ENCODE results near the gene PTPRF.
"Not testable (repeated sequence)": the region's sequence is repeated elsewhere in the genome, so short reads cannot be mapped to it uniquely, and the experiment has no call there.

The PTPRF gene

DNA sequence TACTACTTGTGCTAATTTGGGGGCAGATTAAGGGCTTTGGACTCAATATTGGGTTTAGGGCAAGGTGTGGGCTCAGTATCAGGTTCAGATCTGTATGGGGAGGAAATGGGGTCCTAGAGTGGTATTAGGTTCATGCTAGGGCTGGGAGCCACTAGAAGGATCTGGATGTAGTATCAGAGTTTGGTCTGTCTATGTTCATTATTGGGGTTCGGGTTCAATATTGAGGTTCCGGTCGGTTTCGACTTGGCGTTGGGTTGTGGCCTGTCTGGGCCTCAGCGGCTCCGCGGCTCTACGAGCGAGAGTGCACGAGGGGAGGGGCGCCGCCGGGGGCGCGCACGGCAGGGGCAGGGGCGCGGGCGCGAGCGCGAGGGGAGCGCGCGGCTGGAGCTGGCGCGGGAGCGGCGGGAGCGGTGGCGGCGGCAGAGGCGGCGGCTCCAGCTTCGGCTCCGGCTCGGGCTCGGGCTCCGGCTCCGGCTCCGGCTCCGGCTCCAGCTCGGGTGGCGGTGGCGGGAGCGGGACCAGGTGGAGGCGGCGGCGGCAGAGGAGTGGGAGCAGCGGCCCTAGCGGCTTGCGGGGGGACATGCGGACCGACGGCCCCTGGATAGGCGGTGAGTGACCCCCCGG is at the start of gene PTPRF:
Gene PTPRF (plus strand): TSS at position 401 of the 624 bp plus-strand sequence. CDS start 14,193 bp downstream, outside the sequence.
- ATAC-seq (peak; percentile 32), DNase-seq (peak; percentile 38)

GRCh38 chr1:43481491-43481890 is 49.2 kb upstream of the PTPRF start:
- ATAC-seq = no peak
- no peak for DNase-seq

DNA sequence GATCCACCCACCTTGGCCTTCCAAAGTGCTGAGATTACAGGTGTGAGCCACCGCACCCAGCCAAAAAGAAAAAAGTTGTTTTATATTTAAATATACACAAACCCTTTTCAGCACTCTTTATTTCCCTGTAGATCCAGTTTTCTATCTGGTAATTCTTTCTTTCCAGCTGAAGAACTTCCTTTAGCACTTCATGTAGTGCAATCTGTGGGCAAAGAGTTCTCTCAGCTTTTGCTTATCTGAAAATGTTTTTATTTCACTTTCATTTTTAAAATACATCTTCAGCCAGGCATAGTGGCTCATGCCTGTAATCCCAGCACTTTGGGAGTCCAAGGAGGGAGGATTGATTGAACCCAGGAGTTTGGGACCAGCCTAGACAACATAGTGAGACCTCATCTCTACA is 48.5 kb upstream of the PTPRF start:
- ATAC-seq (no peak), DNase-seq (no peak)

DNA sequence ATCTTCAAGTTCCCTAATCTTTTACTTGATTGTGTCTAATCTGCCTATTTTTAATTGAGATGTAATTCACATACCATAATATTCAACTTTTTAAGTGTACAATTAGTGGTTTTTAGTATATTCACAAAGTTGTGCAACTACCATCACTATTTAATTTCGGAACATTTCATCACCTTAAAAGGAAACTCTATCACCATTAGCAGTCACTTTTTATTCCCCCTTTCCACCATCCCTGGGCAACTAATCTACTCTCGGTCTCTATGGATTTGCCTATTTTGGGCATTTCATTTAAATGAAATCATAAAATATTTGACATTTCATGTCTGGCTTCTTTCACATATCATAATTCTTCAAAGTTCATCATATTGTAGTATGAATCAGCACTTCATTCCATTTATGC is 46.3 kb upstream of the PTPRF start:
- DNase-seq (no peak), ATAC-seq (no peak)

GRCh38 chr1:43488165-43488564 is 42.5 kb upstream of the PTPRF start:
- ATAC-seq = no peak
- DNase-seq = no peak

DNA sequence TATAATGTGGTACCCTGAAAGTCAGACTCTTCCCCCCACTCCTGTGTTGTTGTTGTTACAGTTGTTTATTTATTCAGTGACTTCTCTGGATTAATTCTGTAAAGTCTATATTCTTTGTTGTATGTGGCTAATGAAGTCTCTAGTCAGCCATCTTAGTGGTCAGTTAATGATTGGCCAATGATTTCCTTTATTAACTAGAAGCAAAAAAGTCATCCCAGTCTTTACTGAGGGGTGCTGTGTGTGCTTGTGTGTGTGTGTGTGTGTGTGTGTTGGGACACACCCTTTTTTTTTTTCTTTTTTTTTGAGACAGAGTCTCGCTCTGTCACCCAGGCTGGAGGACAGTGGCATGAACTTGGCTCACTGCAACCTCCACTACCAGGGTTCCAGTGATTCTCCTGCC is 39.6 kb upstream of the PTPRF start:
- ATAC-seq = no peak
- no peak for DNase-seq

GRCh38 chr1:43492826-43493225 is 37.9 kb upstream of the PTPRF start:
- no peak for ATAC-seq
- DNase-seq = no peak

GRCh38 chr1:43493661-43494450 is 36.8 kb upstream of the PTPRF start:
- no peak for DNase-seq
- ATAC-seq = no peak

DNA sequence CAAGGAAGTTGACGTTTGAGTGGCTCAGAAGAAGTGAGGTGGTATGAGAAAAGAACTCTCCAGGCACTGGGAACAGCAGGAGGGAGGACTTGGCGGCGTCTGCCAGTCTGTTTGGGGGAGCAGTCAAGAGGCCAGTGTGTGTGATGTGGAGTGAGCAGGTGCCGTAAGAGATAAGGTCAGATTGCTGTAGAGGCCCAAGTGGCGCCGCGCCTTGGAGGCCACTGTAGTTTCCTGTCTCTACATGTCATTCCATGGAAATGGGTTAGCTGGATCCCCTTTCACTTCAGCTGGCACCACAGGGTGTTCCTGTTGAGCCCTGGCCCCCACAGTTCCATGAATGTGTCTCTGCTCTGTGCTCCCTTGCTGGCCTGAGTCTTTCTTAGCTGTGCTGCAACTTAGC is 35.5 kb upstream of the PTPRF start:
- no peak for ATAC-seq

DNA sequence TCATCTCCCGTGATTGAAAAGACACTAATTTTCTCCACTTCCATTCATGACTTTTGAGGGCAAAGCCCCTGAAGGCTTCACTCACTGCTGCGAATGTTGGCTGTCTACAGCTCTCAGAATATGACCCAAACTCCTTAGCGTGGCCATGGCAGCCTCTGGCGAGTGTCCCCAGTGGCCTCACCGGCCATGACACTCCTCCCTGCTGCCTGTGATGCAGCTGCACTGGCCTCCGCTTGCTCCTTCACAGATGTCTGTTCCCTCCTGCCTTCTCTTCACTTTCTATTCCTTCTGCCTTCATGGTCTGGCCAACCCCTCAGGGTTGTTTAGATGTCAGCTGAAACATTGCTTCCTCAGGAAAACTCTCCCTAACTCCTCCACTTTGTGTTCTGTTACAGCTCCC is 30.8 kb upstream of the PTPRF start:
- ATAC-seq = no peak

More for the DNA sequence above, 35.5 kb upstream of the PTPRF start:
- DNase-seq = no peak

GRCh38 chr1:43501806-43502205 is 28.9 kb upstream of the PTPRF start:
- DNase-seq, ATAC-seq: not testable (repeated sequence)

More for the DNA sequence above, 30.8 kb upstream of the PTPRF start:
- no peak for DNase-seq

DNA sequence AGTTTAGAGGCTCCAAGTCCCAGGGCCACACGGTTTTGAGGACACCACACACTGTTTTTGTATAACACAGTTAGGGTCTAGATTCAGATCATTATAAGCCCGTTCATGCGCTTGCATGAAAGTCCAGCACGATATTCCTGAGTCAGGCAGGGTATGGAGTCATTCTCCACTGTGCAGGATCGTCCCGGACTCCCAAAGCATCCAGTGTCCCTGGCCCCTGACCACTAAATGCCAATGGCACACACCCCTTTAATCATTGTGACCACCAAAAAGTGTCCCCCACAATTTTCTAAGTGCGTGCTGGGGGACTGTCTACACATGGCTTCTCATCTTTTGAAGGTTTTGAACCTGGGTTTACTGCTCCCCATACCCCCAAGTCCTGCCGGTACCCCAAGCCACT is 27.1 kb upstream of the PTPRF start:
- DNase-seq (no peak), ATAC-seq (no peak)

DNA sequence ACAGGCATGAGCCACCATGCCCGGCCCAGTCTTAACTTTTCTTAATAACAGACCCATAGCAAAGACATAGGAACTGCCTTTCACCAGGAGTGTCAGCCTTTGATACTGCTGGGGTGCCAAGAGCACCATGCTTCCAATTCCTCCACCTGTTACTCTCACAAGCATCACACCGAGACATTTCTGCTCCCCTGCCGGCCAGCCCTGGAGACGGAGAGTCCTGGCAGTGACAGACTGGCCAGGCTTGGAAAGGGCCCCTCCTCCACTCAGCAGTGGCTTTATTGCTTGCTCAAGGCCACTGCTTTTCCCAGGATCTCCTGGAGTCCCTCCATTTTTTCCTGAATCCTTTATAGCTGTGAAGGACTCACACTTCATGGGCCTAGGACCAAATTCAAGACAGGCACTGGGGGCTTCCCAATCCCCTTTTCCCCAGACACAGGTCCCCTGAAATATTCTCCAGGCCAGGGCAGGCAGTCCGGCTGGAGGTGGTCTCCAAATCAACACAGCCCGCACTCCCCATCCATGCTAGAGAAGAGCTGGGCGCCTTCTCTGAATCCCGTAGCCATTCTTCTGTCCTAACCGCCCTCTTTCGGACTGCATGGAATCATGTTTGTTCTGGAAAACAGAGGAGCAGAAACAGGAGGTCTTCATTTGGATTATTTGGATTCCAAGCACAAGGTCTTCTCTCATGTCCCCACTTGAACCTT is 25.5 kb upstream of the PTPRF start:
- no peak for DNase-seq
- no peak for ATAC-seq

- ATAC-seq = no peak
Observed at GRCh38 chr1:43506233-43506632, 24.4 kb upstream of the PTPRF start.

GRCh38 chr1:43507296-43508295 is 23.1 kb upstream of the PTPRF start:
- DNase-seq (no peak), ATAC-seq (no peak)

More at GRCh38 chr1:43506233-43506632, 24.4 kb upstream of the PTPRF start:
- DNase-seq = no peak

- DNase-seq (no peak), ATAC-seq (no peak)
Observed at GRCh38 chr1:43509007-43509739, 21.5 kb upstream of the PTPRF start.

DNA sequence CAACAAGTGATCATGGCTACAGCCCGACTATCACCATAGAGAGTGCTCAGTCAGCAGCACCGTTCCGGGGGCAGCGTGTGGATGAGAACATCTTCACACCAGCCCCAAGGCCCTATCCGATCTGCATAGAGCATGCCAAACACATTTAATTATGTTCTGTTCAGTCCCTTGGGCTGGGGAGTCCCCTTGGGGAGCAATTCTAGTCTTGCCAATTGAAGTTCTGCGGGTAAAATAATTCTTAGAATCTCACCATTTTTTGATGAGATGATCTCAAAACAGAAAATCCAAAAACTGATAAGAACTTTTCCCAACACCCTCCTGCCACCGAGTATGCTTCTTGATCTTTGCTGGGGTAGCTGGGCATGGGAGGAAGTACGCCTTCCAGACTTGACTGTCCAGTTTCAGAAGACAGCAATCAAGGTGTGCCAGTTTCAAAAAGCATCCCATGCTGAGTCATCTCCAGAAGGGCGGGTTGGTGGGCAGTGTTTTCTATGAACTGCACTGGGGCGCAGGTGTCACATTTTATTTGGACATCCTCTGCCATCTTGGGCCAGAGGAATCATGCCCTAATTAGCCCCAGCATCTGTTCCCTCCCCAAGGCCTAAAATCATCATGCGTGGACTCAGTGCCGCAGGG is 20.8 kb upstream of the PTPRF start:
- DNase-seq = no peak
- ATAC-seq = no peak

DNA sequence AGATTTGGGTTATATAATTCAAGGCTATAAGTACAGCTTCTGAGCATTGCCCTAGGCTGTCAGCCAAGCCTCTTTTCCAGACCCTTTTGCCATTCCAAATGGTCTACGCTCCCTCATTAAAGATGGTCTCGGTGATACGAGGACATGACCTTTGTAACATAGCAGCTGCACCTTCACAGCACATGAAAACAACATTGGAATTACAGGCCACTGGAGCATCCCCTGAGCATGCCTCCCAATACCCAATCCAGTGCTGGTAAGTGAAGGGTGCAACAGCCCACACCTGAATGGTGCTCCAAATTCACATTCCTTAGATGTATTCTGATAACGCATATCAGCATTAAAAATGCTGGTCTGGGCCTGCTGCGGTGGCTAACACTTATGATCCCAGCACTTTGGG is 20.1 kb upstream of the PTPRF start:
- no peak for DNase-seq

DNA sequence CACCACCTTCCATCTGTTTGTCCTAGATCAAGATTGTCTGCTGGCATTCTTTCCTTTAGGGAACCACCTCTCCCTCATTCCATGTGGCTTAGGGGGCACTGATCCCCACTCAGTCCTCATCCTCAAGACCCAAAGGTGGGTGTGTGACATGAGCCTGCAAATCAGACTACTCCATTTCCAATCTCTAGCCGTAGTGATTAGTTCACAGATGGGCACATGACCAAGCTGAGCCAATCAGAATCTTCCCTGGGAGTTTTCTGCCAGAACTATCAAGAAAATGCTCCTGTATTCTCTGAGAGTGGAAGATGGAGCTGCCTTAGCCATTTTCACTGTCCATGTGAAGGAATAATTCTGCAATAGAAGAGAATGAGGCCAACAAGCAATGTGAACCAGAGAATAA is 19.3 kb upstream of the PTPRF start:
- ATAC-seq = no peak

More for the DNA sequence above, 20.1 kb upstream of the PTPRF start:
- ATAC-seq = no peak

DNA sequence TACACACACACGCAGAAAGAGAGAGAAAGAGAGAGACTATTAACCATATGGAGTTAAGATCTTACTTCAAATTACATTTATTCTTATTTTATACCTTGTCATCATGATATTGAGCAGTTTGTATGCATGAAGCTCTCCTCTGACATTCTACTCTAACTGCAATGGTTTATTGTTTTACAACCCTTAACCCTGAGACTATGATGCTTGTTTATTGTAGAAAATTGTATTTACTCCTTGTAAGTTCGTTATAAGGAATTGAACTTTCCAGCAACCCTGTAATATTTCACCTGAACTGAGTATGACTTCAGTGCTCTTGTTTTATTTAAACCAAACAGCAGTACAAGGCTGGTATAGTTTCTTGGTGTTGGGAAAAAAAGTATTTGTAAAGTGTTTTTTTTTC is 18.6 kb upstream of the PTPRF start:
- DNase-seq (no peak), ATAC-seq (no peak)

More for the DNA sequence above, 19.3 kb upstream of the PTPRF start:
- no peak for DNase-seq

DNA sequence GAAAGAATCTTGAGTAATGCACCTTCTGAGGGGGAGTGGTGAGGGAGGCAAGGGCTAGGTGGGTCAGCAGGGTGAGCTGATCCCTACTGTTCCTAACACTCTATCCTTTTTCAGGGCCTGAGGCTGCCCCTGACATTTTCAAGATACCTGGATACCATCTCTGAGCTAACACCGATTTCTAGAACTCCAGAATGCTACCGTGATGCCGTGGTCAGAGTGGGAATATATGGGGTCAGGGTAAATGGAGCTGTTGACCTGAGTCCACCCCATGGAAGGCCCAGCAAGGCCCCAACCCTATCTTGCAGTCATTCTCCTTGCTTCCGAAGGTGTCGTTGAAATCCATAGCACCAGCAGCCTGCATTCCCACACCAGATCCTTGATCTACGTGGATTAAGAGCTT is 18.0 kb upstream of the PTPRF start:
- DNase-seq = no peak
- no peak for ATAC-seq
